Neural progenitor cell (in vitro differentiated cells): Measurements from ENCODE around the gene GDF10. TPM values are rescaled to one million over a fixed set of nuclear protein-coding genes. Genes with fewer than 3 reads are reported as not detected.

Experiments used
- DNase-seq: peaks from one replicate; pipeline ENCODE4 v3.0.0-alpha.2; 2016; ENCODE audit warnings: low spot score
- H2AFZ ChIP-seq: fragments of 200-600 bp; sonication (generic); replicated peaks from 2 replicates; pipeline ENCODE4 v1.6.1; 2016; ENCODE audit warnings: antibody characterized with exemption
- H3F3A ChIP-seq: fragments of 200-600 bp; sonication (generic); 2 replicates; pipeline ENCODE4 v1.6.1; 2016; ENCODE audit warnings: antibody characterized with exemption, low read depth
- H3K27ac ChIP-seq: fragments of 200-600 bp; sonication (generic); 2 replicates; pipeline ENCODE4 v1.5.1; 2016; ENCODE audit warnings: mild to moderate bottlenecking
- H3K27me3 ChIP-seq: fragments of 200-600 bp; sonication (generic); 2 replicates; pipeline ENCODE4 v1.6.1; 2016; ENCODE audit warnings: mild to moderate bottlenecking, moderate library complexity
- H3K36me3 ChIP-seq: fragments of 200-600 bp; sonication (generic); 2 replicates; pipeline ENCODE4 v1.5.1; 2016
- H3K4me1 ChIP-seq: fragments of 200-600 bp; sonication (generic); 2 replicates; pipeline ENCODE4 v1.6.1; 2016; ENCODE audit warnings: mixed run types
- H3K4me2 ChIP-seq: fragments of 200-600 bp; sonication (generic); 2 replicates; pipeline ENCODE4 v1.6.1; 2016
- H3K4me3 ChIP-seq: fragments of 200-600 bp; sonication (generic); 2 replicates; pipeline ENCODE4 v1.5.1; 2016
- H3K79me2 ChIP-seq: fragments of 200-600 bp; sonication (generic); 2 replicates; pipeline ENCODE4 v1.6.1; 2016; ENCODE audit warnings: low read depth
- H3K9ac ChIP-seq: fragments of 200-600 bp; sonication (generic); 2 replicates; pipeline ENCODE4 v1.6.1; 2016
- H3K9me3 ChIP-seq: fragments of 200-600 bp; sonication (generic); 2 replicates; pipeline ENCODE4 v1.5.1; 2016; ENCODE audit warnings: low read depth
- H4K20me1 ChIP-seq: fragments of 200-600 bp; sonication (generic); 2 replicates; pipeline ENCODE4 v1.6.1; 2016; ENCODE audit warnings: low read depth
- H3K27ac Mint-ChIP-seq: 3 replicates; pipeline ENCODE4 v1.8.0; 2021; ENCODE audit warnings: mixed read lengths
- H3K27me3 Mint-ChIP-seq: 2 replicates; pipeline ENCODE4 v1.8.0; 2022; ENCODE audit warnings: low read depth, mild to moderate bottlenecking, inconsistent platforms, moderate library complexity, mixed read lengths; ENCODE audit not compliant: insufficient read depth
- H3K36me3 Mint-ChIP-seq: 3 replicates; pipeline ENCODE4 v1.8.0; 2021; ENCODE audit warnings: mixed read lengths
- H3K4me1 Mint-ChIP-seq: 3 replicates; pipeline ENCODE4 v1.8.0; 2021; ENCODE audit warnings: mixed read lengths
- H3K4me3 Mint-ChIP-seq: 3 replicates; pipeline ENCODE4 v1.8.0; 2021; ENCODE audit warnings: mild to moderate bottlenecking, moderate library complexity, mixed read lengths
- H3K9me3 Mint-ChIP-seq: 3 replicates; pipeline ENCODE4 v1.8.0; 2020; ENCODE audit warnings: mixed read lengths
- CTCF ChIP-seq: fragments of 200-600 bp; sonication (generic); IDR thresholded peaks from 2 replicates; pipeline ENCODE4 v1.5.1; 2017; ENCODE audit warnings: antibody characterized with exemption, mild to moderate bottlenecking
- EZH2 ChIP-seq: fragments of 200-600 bp; sonication (generic); IDR thresholded peaks from 2 replicates; pipeline ENCODE4 v1.6.1; 2017; ENCODE audit warnings: antibody characterized with exemption, mild to moderate bottlenecking, moderate library complexity
- EZH2phosphoT487 ChIP-seq: fragments of 200-600 bp; sonication (generic); IDR thresholded peaks from 2 replicates; pipeline ENCODE4 v1.6.1; 2017; ENCODE audit warnings: antibody characterized with exemption
- total RNA-seq: library from RNA; depleted of rRNA; stranded (reverse); fragments of >200 nt; gene quantifications from 2 replicates; pipeline ENCODE4 v1.2.3, GENCODE V29; 2015; ENCODE audit warnings: low replicate concordance

Gene GDF10
- total RNA-seq, 1 donor from 2014 or later, result 0.28 TPM

DNA sequence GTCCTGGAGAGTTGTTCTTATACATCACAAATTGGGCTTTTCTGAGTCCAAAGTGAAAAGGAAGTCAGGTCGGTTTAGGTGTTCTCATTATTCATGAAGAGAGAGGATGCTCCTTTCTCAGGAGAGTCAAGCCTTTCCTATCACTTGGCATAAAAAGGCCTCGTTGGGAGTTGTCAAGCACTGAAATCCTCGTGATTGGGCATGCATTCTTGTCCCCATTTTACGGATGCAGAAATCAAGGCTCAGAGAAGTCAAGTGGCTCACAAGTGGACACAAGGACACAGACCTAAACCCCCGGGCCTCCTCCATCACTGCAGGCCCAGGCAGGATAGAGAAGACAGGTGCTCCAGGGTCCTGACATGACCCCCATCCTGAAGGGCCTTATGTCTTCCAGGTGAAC, 56.7 kb downstream of the GDF10 start:
- Mint-ChIP-seq H3K36me3 (no peaks in the 10 kb centered on the region), H3K9me3 (no peaks in the 10 kb centered on the region), H3K4me1 (no peaks in the 10 kb centered on the region), H3K27ac (no peak overlapping the region), H3K27me3 (peaks cover 3% of the 10 kb centered on the region), H3K4me3 (no peak overlapping the region)
- Histone ChIP-seq H3K9ac (no peak overlapping the region), H3K27ac (no peak overlapping the region), H3K27me3 (no peaks in the 10 kb centered on the region), H3K36me3 (no peaks in the 10 kb centered on the region), H3K79me2 (no peaks in the 10 kb centered on the region), H3K9me3 (no peaks in the 10 kb centered on the region), H3K4me1 (no peaks in the 10 kb centered on the region), H3F3A (no peaks in the 10 kb centered on the region), H3K4me2 (no peak overlapping the region), H4K20me1 (no peaks in the 10 kb centered on the region), H2AFZ (no peak overlapping the region), H3K4me3 (no peak overlapping the region)
- no peak for DNase-seq
- no peak for TF ChIP-seq CTCF
- no peak for TF ChIP-seq EZH2
- no peak for TF ChIP-seq EZH2phosphoT487

DNA sequence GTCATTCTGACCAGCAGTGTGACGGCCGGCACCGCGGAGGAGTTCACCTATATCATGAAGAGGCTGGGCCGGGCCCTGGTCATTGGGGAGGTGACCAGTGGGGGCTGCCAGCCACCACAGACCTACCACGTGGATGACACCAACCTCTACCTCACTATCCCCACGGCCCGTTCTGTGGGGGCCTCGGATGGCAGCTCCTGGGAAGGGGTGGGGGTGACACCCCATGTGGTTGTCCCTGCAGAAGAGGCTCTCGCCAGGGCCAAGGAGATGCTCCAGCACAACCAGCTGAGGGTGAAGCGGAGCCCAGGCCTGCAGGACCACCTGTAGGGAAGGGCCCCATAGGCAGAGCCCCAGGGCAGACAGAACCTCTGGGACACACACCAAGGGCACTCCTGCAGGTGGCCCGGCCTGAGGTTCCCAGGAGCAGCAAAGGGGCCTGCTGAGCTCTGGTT, 57.2 kb downstream of the GDF10 start:
- H3F3A ChIP-seq, result no peaks in the 10 kb centered on the region
- H3K9ac ChIP-seq, result no peak overlapping the region
- no peak overlapping the region for H3K4me3 ChIP-seq
- Mint-ChIP-seq H3K4me3 (no peak overlapping the region), H3K9me3 (no peaks in the 10 kb centered on the region), H3K27ac (no peak overlapping the region), H3K4me1 (no peaks in the 10 kb centered on the region), H3K36me3 (no peaks in the 10 kb centered on the region), H3K27me3 (peaks cover 3% of the 10 kb centered on the region)
- H3K9me3 ChIP-seq, result no peaks in the 10 kb centered on the region
- H3K4me2 ChIP-seq, result no peak overlapping the region
- no peaks in the 10 kb centered on the region for H3K36me3 ChIP-seq
- no peaks in the 10 kb centered on the region for H3K4me1 ChIP-seq
- no peak overlapping the region for H3K27ac ChIP-seq
- no peak for DNase-seq
- no peaks in the 10 kb centered on the region for H4K20me1 ChIP-seq
- H3K27me3 ChIP-seq, result no peaks in the 10 kb centered on the region
- H3K79me2 ChIP-seq, result no peaks in the 10 kb centered on the region
- TF ChIP-seq CTCF (no peak), EZH2 (no peak), EZH2phosphoT487 (no peak)
- H2AFZ ChIP-seq, result no peak overlapping the region

DNA sequence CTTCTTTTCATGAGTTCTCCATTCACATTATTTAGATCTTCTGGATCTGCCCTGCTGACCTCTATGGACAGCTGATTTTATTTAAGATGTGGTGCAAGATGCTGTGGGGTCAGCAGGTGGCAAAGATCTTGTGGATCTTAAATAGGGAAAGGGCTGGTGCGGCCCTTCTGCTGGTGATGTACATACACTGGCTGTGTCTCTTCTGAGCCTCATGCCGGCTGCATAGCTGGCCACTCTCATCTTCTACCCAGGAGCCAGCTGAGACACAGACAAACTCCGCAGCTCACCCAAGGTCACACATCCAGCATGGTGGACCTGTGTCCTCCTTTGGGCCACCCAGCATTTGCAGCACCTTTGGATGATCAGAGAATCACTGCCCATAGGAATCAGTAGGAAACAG, 57.9 kb downstream of the GDF10 start:
- Histone ChIP-seq H3K27ac (no peak overlapping the region), H3K9ac (no peak overlapping the region), H3K4me1 (no peaks in the 10 kb centered on the region), H3K36me3 (no peaks in the 10 kb centered on the region), H3K27me3 (no peaks in the 10 kb centered on the region), H3F3A (no peaks in the 10 kb centered on the region), H3K4me3 (no peak overlapping the region), H2AFZ (no peak overlapping the region), H3K79me2 (no peaks in the 10 kb centered on the region), H3K9me3 (no peaks in the 10 kb centered on the region), H3K4me2 (no peak overlapping the region), H4K20me1 (no peaks in the 10 kb centered on the region)
- DNase-seq, result no peak
- no peak overlapping the region for H3K4me3 Mint-ChIP-seq
- TF ChIP-seq EZH2phosphoT487 (no peak), CTCF (no peak), EZH2 (no peak)
- H3K36me3 Mint-ChIP-seq, result no peaks in the 10 kb centered on the region
- H3K4me1 Mint-ChIP-seq, result no peaks in the 10 kb centered on the region
- H3K27me3 Mint-ChIP-seq, result peaks cover 3% of the 10 kb centered on the region
- no peaks in the 10 kb centered on the region for H3K9me3 Mint-ChIP-seq
- H3K27ac Mint-ChIP-seq, result no peak overlapping the region
